GM04503 (cell line): Measurements from ENCODE around the gene NPHP3.
"Not testable (repeated sequence)": the region's sequence is repeated elsewhere in the genome, so short reads cannot be mapped to it uniquely, and the experiment has no call there.

Experiments used
- DNase-seq: peaks from one replicate; pipeline ENCODE4 v3.0.0-alpha.2; 2012; ENCODE audit warnings: low read depth

NPHP3 gene, protein sequence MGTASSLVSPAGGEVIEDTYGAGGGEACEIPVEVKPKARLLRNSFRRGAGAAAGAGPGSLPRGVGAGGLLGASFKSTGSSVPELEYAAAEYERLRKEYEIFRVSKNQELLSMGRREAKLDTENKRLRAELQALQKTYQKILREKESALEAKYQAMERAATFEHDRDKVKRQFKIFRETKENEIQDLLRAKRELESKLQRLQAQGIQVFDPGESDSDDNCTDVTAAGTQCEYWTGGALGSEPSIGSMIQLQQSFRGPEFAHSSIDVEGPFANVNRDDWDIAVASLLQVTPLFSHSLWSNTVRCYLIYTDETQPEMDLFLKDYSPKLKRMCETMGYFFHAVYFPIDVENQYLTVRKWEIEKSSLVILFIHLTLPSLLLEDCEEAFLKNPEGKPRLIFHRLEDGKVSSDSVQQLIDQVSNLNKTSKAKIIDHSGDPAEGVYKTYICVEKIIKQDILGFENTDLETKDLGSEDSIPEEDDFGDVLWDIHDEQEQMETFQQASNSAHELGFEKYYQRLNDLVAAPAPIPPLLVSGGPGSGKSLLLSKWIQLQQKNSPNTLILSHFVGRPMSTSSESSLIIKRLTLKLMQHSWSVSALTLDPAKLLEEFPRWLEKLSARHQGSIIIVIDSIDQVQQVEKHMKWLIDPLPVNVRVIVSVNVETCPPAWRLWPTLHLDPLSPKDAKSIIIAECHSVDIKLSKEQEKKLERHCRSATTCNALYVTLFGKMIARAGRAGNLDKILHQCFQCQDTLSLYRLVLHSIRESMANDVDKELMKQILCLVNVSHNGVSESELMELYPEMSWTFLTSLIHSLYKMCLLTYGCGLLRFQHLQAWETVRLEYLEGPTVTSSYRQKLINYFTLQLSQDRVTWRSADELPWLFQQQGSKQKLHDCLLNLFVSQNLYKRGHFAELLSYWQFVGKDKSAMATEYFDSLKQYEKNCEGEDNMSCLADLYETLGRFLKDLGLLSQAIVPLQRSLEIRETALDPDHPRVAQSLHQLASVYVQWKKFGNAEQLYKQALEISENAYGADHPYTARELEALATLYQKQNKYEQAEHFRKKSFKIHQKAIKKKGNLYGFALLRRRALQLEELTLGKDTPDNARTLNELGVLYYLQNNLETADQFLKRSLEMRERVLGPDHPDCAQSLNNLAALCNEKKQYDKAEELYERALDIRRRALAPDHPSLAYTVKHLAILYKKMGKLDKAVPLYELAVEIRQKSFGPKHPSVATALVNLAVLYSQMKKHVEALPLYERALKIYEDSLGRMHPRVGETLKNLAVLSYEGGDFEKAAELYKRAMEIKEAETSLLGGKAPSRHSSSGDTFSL (N-terminal part only)

DNA sequence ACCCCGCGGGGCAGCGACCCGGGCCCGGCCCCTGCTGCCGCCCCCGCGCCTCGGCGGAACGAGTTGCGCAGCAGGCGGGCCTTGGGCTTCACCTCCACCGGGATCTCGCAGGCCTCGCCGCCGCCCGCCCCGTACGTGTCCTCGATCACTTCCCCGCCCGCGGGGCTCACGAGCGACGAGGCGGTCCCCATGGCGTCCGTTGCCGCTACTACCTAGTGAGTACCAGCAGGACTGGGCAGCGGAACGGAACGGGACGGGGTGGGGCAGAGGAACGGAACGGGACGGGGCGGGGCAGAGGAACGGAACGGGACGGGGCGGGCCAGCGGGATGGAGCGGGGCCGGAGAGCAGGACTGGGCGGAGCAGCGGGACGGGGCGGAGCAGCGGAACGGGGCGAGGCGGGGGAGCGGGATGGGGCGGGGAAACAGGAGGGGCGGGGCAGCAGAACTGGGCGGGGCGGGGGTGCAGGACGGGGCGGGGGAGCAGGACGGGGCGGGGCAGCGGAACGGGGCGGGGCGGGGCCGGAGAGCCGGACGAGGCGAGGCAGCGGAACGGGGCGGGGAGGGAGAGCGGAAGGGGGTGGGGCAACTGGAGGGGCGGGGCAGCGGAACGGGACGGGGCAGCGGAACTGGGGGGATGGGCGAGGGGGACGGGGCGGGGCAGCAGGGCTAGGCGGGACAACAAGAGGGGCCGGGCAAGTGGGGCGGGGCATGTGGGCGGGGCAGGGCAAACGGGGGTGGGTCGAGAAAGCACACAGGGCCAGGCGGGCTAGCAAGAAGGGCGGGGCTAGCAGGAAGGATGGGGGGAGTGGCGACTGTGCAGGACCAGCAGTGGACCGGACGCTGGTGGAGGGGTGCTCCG lies at the start of gene NPHP3:
NPHP3 (minus strand) TSS at position 245 of the 859 bp plus-strand sequence; CDS start at position 191, 54 bp downstream.
- DNase-seq, result peak; percentile 67

DNA sequence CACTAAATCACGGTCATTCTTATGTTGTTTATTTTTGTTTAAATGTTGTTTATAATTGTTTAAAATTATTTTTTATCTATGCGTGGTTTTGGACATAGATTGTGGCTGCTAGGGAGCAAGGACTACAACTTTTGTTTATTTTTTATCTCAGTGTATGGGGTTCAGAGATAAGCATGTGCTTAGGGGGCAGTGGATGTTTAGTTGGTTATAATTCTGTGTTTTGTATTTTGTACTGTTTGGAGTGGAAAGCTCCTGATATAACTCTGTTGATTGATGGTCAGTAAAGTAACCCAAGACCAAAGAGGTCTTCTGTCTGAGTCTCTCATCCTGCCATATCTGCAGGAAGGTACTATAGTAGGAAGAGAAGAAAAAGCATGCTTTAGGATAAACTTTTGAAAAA lies 36.5 kb upstream of the NPHP3 start:
- DNase-seq, result no peak

DNA sequence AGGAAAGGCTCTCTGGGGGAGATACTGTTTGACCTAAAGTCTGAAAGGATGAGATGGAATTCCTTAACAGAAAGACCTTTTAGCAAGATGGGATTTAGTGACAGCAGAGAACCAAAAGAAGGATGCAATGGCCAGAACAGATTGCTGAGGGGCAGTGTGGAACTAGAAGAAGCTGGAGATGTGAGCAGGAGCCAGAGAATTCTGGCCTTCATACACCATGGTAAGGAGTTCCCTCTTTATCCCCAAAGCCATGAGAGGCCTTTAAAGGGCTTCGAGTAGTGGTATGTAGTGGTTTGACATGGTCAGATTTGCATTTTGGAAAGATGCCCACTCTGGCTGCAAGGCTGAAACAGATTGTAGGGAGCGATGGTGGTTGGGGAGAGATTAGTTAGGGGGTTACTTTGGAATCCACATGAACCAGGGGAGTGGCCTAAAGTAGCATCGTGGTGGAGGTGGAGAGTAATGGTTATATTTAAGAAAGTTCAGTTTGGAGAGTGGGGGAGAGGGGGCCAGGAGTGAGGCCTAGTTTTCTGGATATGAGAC lies 34.0 kb upstream of the NPHP3 start:
- no peak for DNase-seq

DNA sequence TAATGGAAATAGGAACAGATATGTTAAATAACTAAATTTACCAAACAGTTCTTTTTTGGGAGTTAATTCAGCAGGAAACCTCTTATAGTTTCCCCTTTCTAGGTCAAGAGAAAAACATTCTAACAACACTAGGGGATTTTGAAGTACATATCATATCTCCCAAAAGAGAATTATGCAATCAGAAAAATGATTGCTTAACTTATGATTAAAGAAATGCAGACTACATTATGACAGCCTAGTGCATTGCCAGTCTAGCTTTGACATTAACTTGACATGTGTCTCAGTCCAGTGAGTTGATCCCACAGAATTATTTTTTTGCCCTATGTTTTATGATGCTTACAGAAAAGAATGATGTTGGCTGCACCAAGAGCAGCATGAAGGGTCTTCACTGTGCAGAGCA lies 31.7 kb upstream of the NPHP3 start:
- DNase-seq, result no peak

DNA sequence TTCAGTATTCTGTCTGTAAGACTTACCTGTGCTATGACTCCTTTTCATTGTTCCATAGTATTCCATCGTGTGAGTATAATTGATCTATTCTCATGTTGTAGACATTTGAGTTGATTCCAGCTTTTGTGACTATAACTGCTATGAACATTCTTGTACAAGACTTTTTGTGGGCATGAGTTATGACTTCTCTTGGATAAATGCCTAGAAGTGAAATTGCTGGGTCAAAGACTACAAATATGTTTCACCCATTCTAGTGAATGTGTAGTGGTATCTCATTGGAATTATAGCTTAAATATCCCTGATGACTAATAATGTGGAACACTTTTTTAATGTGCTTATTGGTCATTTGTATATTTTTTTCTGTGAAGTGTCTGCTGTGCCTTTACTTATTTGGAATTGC lies 27.6 kb upstream of the NPHP3 start:
- no peak for DNase-seq

DNA sequence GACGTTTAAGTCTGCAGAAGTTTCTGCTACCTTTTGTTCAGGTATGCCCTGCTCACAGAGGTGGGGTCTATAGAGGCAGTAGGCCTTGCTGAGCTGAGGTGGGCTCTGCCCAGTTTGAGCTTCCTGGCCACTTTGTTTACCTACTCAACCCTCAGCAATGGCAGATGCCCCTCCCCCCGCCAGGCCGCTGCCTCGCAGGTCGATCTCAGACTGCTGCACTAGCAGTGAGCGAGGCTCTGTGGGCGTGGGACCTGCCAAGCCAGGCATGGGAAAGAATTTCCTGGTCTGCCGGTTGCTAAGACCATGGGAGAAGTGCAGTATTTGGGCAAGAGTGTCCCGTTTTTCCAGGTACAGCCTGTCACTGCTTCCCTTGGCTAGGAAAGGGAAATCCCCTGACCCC lies 24.5 kb upstream of the NPHP3 start:
- DNase-seq, result not testable (repeated sequence)

DNA sequence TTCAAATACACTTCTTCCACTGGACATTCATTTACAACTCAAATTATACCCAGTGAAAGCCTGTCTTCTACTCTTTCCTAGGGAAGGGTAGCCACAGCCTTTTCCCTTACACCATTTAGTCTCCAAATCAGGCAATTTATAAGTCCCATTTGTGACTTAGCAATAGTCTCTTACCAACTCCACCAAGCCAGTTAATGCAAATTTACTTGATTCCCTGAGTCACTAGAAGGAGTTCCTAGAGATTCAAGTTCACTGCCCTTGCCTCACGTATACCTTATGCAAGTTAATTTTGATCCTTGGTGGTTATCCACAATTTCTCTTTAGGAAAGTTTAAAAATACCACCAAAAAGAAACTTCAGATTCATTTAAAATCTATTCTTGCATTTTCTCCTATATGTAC lies 16.1 kb upstream of the NPHP3 start:
- DNase-seq, result no peak

DNA sequence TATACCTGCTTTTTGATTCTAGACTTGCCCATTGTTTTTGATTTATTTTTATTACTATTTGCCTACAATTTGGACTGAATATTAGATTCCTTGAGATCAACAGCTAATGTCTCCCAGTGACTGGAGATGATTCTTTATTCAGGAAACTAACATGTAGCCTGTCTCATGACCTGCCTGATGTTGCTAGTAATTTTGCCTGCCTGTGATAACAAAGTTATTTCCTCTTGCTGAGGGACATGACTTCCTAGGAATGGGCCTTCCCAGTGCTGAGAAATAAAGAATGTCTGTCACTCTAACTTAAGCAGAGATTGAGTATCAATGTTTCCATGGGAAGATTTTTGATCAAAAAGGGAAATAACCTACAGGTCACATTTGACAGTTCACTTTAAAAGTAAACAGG lies 13.4 kb upstream of the NPHP3 start:
- no peak for DNase-seq

DNA sequence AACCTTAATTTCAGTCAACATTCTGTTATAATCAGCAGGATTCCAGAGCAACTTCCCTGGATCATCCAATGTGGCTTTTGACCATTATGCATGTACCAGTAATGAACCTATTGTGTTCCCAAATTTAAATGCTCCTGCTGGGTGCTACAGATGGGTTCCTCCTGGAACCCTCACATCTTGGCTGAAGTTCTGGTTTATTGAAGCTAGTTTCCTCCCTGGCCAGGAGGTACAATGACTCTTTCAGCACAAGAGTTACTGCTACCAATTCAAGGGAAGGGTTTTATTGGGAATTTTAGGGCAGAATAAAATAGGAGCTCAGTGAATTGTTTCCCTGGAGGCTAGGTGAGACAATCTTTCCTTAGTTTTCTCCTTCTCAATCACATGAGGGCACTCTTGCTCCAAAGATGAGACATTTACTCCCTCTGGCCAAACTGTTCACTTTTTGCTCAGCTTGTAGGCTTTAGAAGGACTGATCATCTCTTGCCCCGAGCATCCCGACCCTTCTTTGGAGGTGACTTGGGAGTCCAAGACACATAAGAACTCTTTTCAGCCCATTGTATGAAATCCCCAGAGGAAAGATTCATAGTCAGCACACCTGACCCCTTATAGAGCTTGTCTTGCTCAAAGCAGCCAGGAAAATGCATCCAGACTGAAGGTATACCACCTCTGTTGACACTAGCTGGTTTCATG lies 8.8 kb upstream of the NPHP3 start:
- DNase-seq, result no peak

DNA sequence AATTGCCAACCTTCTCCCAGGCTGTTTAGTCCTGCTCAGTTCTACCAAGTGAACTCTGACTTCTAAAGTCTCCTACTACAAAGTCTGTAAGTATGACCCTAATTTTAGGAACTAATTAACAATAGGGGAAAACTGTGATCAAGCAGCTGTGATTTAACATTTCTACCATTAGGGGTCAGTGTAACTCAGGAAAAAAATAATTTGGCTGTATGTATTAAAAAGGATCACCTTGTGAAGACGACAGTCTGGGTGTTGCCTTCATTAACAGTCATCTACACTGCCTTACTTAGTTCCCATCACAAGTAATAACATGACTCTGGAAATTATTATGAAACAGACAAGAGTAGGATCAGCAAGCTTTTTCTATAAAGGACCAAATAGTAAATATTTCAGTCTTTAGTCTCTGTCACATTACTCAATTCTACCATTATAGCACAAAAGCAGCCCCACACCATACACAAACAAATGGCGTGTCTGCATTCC lies 4.2 kb upstream of the NPHP3 start:
- DNase-seq, result no peak

DNA sequence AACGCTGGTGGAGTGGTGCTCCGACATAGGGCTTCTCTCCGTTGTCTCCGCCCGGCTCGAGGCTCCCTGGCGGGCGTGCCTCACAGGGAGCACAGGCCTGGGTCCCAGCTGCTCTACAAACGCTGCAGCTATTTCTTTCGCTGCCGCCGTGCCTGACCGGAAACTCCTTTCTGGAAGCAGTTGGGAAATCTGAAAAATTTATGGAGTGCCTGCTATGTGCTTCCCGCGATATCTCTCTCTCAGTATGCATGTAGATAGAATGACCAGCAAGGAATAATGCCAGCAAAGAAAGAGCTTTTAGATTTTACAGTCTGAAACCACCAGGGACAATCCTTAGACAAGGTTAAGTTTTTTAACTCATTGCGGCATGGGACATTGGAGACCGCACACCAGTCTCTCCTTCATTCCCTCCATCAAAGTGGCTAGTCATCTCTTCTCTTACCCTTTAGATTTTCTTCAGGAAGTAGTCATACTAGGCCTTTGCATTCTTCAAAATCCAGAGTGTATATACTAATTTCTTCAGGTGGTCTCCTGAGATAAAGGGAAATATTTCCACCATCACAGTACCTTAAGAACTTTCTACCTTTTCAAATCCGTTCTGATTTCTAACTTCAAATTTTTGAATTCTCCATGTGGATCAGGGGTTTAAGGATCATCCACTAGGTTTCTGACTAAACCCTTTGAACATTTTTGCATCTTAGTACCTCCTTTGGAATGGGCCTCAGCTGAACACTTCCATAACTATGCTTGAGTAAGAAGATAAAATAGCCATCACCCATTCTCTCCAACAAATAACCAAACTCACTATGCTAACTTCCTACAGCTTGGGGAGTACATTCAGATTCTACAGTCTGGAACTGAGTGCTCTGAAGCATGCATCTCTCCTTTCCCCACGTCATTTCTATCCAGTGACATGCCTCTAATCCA lies 1.1 kb upstream of the NPHP3 start:
- DNase-seq, result peak; percentile 52

DNA sequence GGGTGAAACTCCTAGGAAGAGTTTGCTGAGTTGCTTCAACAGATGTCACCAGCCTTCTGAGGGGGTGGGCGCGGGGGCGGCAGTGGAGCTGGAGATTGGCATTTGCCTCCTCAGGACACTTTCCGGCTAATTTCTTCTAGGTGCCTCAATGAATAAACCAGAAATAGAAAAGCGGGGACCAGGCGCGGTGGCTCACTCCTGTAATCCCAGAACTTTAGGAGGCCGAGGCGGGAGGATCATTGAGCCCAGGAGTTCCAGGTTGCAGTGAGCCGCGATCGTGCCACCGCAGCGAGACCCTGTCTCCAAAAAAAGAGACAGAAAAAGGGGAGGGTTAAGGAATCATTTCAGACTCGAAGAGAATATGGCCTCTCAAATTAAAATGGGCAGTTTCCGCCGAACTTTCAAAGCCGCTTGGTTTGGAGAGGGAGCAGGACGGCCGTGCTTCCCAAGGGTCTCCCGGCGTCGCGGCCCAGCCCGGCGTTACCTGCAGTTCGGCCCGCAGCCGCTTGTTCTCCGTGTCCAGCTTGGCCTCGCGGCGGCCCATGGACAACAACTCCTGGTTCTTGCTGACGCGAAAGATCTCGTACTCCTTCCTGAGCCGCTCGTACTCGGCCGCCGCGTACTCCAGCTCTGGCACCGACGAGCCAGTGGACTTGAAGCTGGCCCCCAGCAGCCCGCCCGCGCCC lies 587 bp downstream of the NPHP3 start:
- no peak for DNase-seq

DNA sequence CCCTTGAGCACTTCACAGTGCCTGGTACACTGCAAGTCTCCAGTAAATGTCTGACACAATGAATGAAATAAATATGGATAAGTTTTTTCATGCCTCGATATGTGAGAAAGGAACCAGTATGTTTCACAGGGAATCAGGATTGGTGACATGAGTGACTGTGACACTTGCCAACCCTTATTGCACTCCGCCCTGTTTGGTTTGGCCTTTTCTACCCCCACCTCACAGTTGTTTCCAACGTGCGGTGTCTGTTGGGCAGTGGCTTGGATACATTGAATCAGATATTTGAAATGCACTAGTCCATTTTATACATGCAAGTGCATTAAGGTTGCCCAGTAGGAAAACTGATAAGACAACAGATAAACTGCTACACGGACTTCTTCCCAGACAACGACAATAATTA lies 2.0 kb downstream of the NPHP3 start:
- no peak for DNase-seq

DNA sequence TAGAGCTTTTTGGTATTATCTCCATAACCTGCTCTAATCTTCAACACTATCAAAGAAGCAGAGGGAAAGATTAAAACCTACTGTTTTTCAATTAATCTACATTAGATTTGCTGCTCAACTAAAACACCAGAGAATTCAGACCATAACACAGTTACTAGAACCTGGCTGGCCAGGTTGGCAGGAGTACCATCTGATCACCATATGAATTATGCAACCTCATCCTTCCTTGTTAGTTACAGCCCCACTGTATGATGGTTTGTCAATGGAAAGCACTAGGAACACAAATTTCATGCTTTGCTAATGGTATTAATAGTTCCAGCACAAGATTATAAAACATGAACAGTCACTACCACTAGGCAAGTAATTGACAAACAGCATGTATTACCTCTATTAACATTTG lies 5.8 kb downstream of the NPHP3 start:
- no peak for DNase-seq

DNA sequence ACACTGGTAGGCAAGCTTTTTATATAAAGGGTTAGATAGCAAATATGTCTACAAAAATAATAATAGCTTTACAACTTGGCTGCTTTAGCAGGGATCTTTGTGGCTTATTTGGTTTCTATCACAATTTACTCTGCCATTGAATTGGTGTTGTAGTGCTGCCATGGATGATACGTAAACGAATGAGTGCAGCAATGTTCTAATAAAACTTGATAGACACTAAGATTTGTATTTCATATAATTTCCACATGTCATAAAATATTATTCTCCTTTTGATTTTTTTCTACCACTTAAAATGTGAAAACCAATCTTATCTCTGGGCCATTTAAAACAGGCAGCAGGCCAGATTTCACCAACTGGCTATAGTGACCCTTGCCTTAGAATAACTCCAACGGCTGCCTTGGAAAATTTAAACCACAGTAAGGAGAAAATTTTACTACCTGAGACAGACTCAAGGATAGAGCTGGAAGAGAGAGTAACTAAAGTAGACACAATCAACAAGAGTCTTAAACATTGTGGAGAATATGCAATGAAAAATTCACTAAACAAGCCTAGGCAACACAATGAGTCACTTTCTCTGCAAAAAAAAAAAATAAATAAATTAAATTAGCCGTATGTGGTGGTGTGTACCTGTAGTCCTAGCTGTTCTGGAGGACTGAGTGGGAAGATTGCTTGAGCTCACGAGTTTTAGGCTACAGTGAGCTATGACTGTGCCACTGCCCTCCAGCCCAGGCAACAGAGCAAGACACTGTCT lies 8.1 kb downstream of the NPHP3 start:
- no peak for DNase-seq

DNA sequence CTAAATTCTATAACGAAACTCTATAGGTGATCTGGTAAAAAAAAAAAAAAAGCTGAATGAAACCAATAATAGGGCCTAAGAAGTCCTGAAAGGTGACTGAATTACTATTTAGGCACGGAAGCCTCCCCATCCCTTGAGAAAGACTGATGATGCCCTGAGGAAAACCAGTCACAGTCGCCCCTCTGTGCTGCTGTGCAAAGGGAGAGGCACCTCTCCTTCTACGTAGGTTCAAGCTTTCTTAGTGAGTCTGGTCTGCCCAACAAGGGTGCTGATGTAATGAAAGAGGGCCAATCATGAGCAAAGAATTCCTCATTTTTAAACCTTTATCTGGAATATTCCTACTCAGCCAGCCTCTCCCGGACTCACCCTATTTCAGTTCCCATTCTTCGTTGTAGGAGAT lies 11.9 kb downstream of the NPHP3 start:
- no peak for DNase-seq

DNA sequence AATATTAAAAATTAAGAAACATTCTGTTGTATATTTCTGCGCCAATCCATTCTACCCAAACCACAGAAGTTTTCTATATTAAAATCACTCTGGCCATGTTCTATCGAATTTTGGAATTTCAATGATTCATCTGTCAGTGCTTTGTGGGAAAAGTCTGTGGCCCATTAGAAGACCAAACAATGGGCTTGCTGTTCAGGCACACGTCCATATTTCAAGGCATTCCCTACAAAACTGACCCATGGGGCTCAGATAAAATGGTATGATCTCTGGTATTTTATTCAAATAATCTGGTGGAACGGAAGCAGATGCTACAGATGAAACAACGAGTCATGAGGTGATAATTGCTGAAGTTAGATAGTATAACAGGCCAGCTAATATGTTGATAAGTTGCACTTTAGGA lies 12.4 kb downstream of the NPHP3 start:
- no peak for DNase-seq

DNA sequence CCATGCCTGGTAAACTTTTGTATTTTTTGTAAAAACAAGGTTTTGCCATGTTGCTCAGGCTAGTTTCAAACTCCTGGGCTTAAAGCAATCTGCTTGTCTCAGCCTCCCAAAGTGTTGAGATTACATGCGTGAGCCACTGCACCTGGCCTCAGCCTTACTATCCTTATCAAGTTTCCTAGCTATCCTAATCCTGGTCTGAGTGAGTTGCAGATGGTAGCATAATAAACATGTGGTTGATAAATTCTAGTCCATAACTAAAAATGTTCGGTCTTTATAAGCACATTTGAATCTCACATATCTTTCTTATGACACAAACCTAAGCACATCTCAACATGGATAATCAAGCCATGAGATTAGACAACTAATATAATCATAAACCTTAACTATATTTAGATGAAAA lies 18.5 kb downstream of the NPHP3 start:
- no peak for DNase-seq
